ENCODE data around the gene CST6. TPM values are rescaled to one million over a fixed set of nuclear protein-coding genes. Genes with fewer than 3 reads are reported as not detected.
A peak's percentile ranks its signal among the peaks of the same experiment; 100 is the strongest.

The CST6 gene
- total RNA-seq, 1 donor from 2014 or later = not detected

DNA sequence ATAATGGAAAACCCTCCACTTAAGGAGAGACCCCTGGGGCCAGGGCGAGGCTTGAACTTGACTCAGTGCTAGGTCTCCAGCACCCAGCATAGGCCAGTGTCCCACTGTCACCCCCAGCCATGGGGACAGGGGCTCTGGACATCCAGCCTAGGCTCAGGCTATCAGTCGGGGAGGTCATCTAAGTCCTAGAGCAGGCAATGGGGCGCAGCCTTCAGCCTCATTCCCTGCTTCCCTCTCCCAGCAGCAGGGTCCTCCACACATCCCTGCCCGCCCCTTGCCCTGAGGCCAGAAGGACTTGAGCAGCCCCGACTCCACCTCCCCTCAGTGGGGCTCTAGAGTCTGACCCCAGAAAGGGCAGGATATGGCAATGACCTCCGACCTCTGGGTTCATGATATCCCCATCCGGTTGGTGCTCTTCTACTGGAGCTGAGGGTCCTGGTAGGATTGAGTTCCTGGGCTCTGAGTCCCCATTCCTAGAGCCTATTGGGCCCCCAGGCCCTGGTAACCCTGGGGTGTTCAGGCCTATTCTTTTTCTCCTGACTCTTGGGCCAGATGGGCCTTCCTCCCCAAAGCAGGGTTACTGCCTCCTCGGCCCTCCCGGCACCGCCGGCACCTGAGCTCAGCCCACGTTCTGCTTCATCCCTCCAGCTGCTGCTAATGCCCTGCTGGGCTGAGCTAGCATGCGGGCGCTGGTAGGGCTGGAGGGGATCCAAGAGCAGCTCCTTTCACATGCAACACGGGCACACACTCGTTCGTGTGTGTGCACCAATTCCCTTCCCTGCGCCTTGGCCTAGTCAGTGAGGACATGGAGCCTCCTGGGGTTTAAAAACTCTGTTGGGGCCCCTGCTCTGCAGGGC, 4.4 kb downstream of the CST6 start:
- Mint-ChIP-seq H3K27me3 (ENCODE audit: unreplicated experiment) (no peaks in the 10 kb centered on the region), H3K9me3 (ENCODE audit: unreplicated experiment) (no peaks in the 10 kb centered on the region), H3K36me3 (ENCODE audit: unreplicated experiment) (no peaks in the 10 kb centered on the region), H3K27ac (ENCODE audit: unreplicated experiment) (peak overlapping the region; percentile 87), H3K4me3 (ENCODE audit: unreplicated experiment) (peak overlapping the region; percentile 18), H3K4me1 (ENCODE audit: unreplicated experiment) (peaks cover 43% of the 10 kb centered on the region)
- TF ChIP-seq, protein P1, sequence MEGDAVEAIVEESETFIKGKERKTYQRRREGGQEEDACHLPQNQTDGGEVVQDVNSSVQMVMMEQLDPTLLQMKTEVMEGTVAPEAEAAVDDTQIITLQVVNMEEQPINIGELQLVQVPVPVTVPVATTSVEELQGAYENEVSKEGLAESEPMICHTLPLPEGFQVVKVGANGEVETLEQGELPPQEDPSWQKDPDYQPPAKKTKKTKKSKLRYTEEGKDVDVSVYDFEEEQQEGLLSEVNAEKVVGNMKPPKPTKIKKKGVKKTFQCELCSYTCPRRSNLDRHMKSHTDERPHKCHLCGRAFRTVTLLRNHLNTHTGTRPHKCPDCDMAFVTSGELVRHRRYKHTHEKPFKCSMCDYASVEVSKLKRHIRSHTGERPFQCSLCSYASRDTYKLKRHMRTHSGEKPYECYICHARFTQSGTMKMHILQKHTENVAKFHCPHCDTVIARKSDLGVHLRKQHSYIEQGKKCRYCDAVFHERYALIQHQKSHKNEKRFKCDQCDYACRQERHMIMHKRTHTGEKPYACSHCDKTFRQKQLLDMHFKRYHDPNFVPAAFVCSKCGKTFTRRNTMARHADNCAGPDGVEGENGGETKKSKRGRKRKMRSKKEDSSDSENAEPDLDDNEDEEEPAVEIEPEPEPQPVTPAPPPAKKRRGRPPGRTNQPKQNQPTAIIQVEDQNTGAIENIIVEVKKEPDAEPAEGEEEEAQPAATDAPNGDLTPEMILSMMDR (IDR thresholded peaks at IDR 0.05) = no peak
- peak; percentile 90 for DNase-seq (ENCODE audit: extremely low spot score, unreplicated experiment)

DNA sequence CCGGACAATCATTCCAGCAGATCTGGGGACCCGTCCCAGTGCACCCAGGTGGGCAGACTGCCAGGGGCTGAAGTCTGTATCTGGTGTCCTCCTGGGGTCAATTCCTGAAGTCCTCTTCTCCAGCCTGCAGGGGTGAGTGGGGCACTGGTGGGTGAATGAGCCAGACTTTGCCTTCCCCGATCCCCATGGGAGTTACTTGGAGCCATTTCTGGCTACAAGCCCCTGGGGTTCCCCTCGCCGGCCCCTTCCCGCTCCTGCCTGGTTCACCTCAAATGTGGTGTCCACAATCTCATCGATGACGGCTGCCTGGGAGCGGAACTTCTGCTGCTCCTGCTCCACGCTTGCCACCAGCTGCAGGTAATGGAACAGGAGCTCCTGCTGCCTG, 5.0 kb downstream of the CST6 start:
- Mint-ChIP-seq H3K4me1 (ENCODE audit: unreplicated experiment) (peaks cover 49% of the 10 kb centered on the region), H3K27ac (ENCODE audit: unreplicated experiment) (peak overlapping the region; percentile 87), H3K9me3 (ENCODE audit: unreplicated experiment) (no peaks in the 10 kb centered on the region), H3K4me3 (ENCODE audit: unreplicated experiment) (no peak overlapping the region), H3K27me3 (ENCODE audit: unreplicated experiment) (no peaks in the 10 kb centered on the region), H3K36me3 (ENCODE audit: unreplicated experiment) (no peaks in the 10 kb centered on the region)
- TF ChIP-seq, protein P1 (IDR thresholded peaks at IDR 0.05) = no peak
- DNase-seq (ENCODE audit: extremely low spot score, unreplicated experiment) = no peak

DNA sequence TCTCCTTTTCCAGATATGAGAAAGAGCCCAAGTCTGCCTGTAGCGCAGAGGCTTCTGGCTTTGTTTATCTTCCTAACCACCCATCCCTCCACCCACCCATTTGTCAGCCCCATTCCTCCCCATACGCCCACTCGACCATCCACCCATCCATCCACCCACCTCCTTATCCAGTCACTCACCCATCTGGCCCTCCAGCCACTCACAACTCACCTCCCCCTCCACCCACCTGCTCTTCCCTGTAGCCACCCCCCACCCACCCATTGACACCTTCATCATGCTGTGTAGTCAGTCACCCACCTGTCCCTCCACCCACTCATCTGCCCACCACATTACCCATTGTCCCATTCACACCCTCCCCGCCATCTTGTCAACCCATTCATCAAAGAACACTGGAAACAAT, 5.5 kb downstream of the CST6 start:
- H3K4me3 Mint-ChIP-seq (ENCODE audit: unreplicated experiment) = no peak overlapping the region
- no peaks in the 10 kb centered on the region for H3K9me3 Mint-ChIP-seq (ENCODE audit: unreplicated experiment)
- H3K36me3 Mint-ChIP-seq (ENCODE audit: unreplicated experiment) = no peaks in the 10 kb centered on the region
- no peak for DNase-seq (ENCODE audit: extremely low spot score, unreplicated experiment)
- no peaks in the 10 kb centered on the region for H3K27me3 Mint-ChIP-seq (ENCODE audit: unreplicated experiment)
- H3K27ac Mint-ChIP-seq (ENCODE audit: unreplicated experiment) = no peak overlapping the region
- peaks cover 54% of the 10 kb centered on the region for H3K4me1 Mint-ChIP-seq (ENCODE audit: unreplicated experiment)
- TF ChIP-seq, protein P1 (IDR thresholded peaks at IDR 0.05) = no peak

DNA sequence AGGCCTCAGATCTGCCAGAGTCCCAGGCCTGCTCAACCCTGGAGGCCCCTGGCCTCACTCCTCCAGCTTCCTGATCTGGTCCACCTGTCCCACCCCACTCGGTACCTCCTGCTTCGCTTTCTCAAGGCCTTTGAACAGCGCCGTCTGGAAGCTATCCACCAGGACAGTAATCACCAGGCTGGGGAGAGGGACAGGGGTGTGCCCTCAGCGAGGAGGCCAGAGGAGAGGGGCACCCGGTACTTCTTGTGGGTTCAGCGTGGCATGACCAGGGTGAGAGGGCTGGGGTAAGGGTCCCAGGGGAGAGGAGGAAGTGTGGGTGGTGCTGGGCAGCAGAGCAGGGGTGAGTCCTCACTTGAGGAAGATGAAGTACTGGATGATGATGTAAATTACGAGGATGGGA, 8.4 kb downstream of the CST6 start:
- Mint-ChIP-seq H3K27ac (ENCODE audit: unreplicated experiment) (peak overlapping the region; percentile 27), H3K9me3 (ENCODE audit: unreplicated experiment) (no peaks in the 10 kb centered on the region), H3K27me3 (ENCODE audit: unreplicated experiment) (no peaks in the 10 kb centered on the region), H3K4me1 (ENCODE audit: unreplicated experiment) (peaks cover 46% of the 10 kb centered on the region), H3K4me3 (ENCODE audit: unreplicated experiment) (no peak overlapping the region), H3K36me3 (ENCODE audit: unreplicated experiment) (no peaks in the 10 kb centered on the region)
- DNase-seq (ENCODE audit: extremely low spot score, unreplicated experiment) = no peak
- TF ChIP-seq, protein P1 (IDR thresholded peaks at IDR 0.05) = no peak

DNA sequence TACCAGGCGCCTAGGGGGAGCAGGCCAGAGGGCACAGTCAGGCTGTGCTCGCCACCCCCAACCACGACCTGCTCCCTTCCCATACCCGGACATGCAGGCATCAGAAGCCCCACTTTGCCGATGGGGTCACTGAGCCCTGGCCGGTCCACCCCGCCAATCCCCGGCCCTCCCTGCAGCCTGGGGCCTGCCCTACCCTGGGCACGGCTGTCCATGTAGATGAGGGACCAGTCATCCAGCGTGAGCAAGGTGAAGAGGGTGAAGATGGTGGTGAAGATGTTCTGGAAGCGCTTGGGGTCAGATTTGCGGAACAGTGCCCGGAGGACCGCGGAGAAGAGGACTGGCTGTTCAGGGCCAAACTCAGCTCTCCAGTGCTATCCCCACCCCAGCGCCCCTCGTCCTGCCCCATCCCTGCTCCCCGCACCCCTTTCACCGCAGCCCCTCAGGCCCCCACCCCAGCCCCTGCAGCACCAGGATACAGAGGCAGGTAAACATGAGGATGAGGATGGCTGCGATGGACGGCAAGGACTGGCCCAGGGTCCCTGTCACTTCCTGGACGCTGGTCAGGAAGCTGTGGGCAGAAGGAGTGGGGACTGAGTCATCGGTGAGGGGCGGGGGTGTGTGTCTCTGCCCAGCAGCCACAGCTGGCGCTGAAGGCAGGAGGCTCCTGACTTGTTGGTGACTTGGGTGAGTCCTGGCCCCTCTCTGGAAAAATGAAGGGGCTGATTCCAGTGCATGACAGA, 9.0 kb downstream of the CST6 start:
- Mint-ChIP-seq H3K27ac (ENCODE audit: unreplicated experiment) (peak overlapping the region; percentile 47), H3K9me3 (ENCODE audit: unreplicated experiment) (no peaks in the 10 kb centered on the region), H3K4me3 (ENCODE audit: unreplicated experiment) (peak overlapping the region; percentile 10), H3K4me1 (ENCODE audit: unreplicated experiment) (peaks cover 41% of the 10 kb centered on the region), H3K27me3 (ENCODE audit: unreplicated experiment) (no peaks in the 10 kb centered on the region), H3K36me3 (ENCODE audit: unreplicated experiment) (no peaks in the 10 kb centered on the region)
- DNase-seq (ENCODE audit: extremely low spot score, unreplicated experiment) = no peak
- TF ChIP-seq, protein P1 (IDR thresholded peaks at IDR 0.05) = no peak
